GM21528 (cell line): ENCODE data around the gene STXBP3.
"Not testable (repeated sequence)": the region's sequence is repeated elsewhere in the genome, so short reads cannot be mapped to it uniquely, and the experiment has no call there.

ENCODE experiments used
- ATAC-seq: cut with Tn5 transposase; IDR thresholded peaks from one replicate; pipeline ENCODE4 v1.9.1; 2021; ENCODE audit warnings: mild to moderate bottlenecking, moderate library complexity; ENCODE audit not compliant: unreplicated experiment, low FRiP score

STXBP3 gene

GRCh38 chr1:108746382-108747170 is at the start of gene STXBP3:
STXBP3 (plus strand) TSS chr1:108746674; CDS start chr1:108746738, 64 bp downstream.
- peak; percentile 93 for ATAC-seq

- no peak for ATAC-seq
These were observed 46.8 kb upstream of the STXBP3 start for GRCh38 chr1:108699375-108700332.

- ATAC-seq, result no peak
These were observed 45.2 kb upstream of the STXBP3 start for GRCh38 chr1:108701176-108701849.

- ATAC-seq, result not testable (repeated sequence)
These were observed 44.4 kb upstream of the STXBP3 start for GRCh38 chr1:108702109-108702508.

GRCh38 chr1:108703939-108704338 is 42.5 kb upstream of the STXBP3 start:
- no peak for ATAC-seq

GRCh38 chr1:108704496-108704895 is 42.0 kb upstream of the STXBP3 start:
- ATAC-seq, result no peak

GRCh38 chr1:108706643-108707042 is 39.8 kb upstream of the STXBP3 start:
- ATAC-seq, result no peak

GRCh38 chr1:108708691-108709660 is 37.5 kb upstream of the STXBP3 start:
- no peak for ATAC-seq

GRCh38 chr1:108712606-108713150 is 33.8 kb upstream of the STXBP3 start, which contains the start of gene FNDC7:
FNDC7 (plus strand) TSS chr1:108712908; CDS start chr1:108712934, 26 bp downstream.
- no peak for ATAC-seq

- ATAC-seq, result no peak
These were observed 30.5 kb upstream of the STXBP3 start for GRCh38 chr1:108715932-108716331.

GRCh38 chr1:108716437-108717230 is 29.8 kb upstream of the STXBP3 start:
- no peak for ATAC-seq

GRCh38 chr1:108717774-108718316 is 28.6 kb upstream of the STXBP3 start:
- no peak for ATAC-seq

GRCh38 chr1:108718927-108719655 is 27.4 kb upstream of the STXBP3 start:
- ATAC-seq, result no peak

GRCh38 chr1:108719656-108720435 is 26.6 kb upstream of the STXBP3 start:
- no peak for ATAC-seq

GRCh38 chr1:108722292-108722691 is 24.2 kb upstream of the STXBP3 start:
- no peak for ATAC-seq

GRCh38 chr1:108725906-108726305 is 20.6 kb upstream of the STXBP3 start:
- ATAC-seq, result no peak
